ENCODE results near the gene NRN1L.

DNA sequence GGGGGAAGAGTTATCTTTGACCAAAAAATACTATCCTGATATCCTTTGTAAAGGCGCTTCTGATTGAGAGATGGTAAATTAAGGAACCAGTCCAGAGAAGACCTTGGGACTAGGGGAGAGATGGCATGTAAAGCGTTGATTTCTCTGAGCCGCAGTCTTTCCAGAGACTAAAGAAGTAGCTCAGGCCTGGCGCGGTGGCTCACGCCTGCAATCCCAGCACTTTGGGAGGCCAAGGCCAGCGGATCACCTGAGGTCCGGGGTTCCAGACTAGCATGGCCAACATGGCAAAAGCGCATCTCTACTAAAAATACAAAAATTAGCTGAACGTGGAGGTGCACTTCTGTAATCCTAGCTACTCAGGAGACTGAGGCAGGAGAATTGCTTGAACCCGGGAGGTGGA, 36.6 kb upstream of the NRN1L start:
- TF ChIP-seq POLR2A (IDR thresholded peaks at IDR 0.05) (no peak), EP300 (IDR thresholded peaks at IDR 0.05) (no peak), POLR2AphosphoS5 (IDR thresholded peaks at IDR 0.05) (no peak)
- TF ChIP-seq, protein P1, sequence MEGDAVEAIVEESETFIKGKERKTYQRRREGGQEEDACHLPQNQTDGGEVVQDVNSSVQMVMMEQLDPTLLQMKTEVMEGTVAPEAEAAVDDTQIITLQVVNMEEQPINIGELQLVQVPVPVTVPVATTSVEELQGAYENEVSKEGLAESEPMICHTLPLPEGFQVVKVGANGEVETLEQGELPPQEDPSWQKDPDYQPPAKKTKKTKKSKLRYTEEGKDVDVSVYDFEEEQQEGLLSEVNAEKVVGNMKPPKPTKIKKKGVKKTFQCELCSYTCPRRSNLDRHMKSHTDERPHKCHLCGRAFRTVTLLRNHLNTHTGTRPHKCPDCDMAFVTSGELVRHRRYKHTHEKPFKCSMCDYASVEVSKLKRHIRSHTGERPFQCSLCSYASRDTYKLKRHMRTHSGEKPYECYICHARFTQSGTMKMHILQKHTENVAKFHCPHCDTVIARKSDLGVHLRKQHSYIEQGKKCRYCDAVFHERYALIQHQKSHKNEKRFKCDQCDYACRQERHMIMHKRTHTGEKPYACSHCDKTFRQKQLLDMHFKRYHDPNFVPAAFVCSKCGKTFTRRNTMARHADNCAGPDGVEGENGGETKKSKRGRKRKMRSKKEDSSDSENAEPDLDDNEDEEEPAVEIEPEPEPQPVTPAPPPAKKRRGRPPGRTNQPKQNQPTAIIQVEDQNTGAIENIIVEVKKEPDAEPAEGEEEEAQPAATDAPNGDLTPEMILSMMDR (IDR thresholded peaks at IDR 0.05): no peak

Data from gastroesophageal sphincter (tissue), 3 donors.